HUDEP-2 (cell line): ENCODE measurements around the gene ZNF138.
A peak's percentile ranks its signal among the peaks of the same experiment; 100 is the strongest.

Experiments
- DNase-seq, 76 experiments: peaks; one replicate each; lab custom pipeline; 2025; ENCODE audit not compliant: unreplicated experiment in 76 of 76; lab: John Stamatoyannopoulos, UW

ZNF138 gene

GRCh38 chr7:64874562-64875250 lies 80.5 kb downstream of the ZNF138 start:
- no peak for DNase-seq

GRCh38 chr7:64875258-64875657 lies 81.0 kb downstream of the ZNF138 start:
- DNase-seq = no peak

- no peak for DNase-seq
Observed at GRCh38 chr7:64875658-64876406, 81.6 kb downstream of the ZNF138 start.

GRCh38 chr7:64876792-64877713 lies 82.8 kb downstream of the ZNF138 start:
- DNase-seq = peak in 4 of 76 experiments; percentile 2 to 11 (median 8)

GRCh38 chr7:64877714-64878610 lies 83.7 kb downstream of the ZNF138 start:
- DNase-seq = no peak

- no peak for DNase-seq
Observed at GRCh38 chr7:64878684-64879083, 84.5 kb downstream of the ZNF138 start.

GRCh38 chr7:64879086-64879730 lies 85.0 kb downstream of the ZNF138 start:
- DNase-seq = no peak

- no peak for DNase-seq
Observed at GRCh38 chr7:64879800-64880199, 85.6 kb downstream of the ZNF138 start.

GRCh38 chr7:64880322-64881297 lies 86.4 kb downstream of the ZNF138 start:
- no peak for DNase-seq

GRCh38 chr7:64881461-64882287 lies 87.4 kb downstream of the ZNF138 start:
- no peak for DNase-seq

GRCh38 chr7:64882341-64883112 lies 88.3 kb downstream of the ZNF138 start:
- DNase-seq = no peak
